HG02840 (cell line): ENCODE data around the gene SLC22A31.
"Not testable (repeated sequence)": the region's sequence is repeated elsewhere in the genome, so short reads cannot be mapped to it uniquely, and the experiment has no call there.

Source experiments
- ATAC-seq: cut with Tn5 transposase; IDR thresholded peaks from one replicate; pipeline ENCODE4 v1.9.1; 2021; ENCODE audit warnings: mild to moderate bottlenecking, moderate library complexity, moderate number of reproducible peaks; ENCODE audit not compliant: unreplicated experiment, low FRiP score

The SLC22A31 gene

DNA sequence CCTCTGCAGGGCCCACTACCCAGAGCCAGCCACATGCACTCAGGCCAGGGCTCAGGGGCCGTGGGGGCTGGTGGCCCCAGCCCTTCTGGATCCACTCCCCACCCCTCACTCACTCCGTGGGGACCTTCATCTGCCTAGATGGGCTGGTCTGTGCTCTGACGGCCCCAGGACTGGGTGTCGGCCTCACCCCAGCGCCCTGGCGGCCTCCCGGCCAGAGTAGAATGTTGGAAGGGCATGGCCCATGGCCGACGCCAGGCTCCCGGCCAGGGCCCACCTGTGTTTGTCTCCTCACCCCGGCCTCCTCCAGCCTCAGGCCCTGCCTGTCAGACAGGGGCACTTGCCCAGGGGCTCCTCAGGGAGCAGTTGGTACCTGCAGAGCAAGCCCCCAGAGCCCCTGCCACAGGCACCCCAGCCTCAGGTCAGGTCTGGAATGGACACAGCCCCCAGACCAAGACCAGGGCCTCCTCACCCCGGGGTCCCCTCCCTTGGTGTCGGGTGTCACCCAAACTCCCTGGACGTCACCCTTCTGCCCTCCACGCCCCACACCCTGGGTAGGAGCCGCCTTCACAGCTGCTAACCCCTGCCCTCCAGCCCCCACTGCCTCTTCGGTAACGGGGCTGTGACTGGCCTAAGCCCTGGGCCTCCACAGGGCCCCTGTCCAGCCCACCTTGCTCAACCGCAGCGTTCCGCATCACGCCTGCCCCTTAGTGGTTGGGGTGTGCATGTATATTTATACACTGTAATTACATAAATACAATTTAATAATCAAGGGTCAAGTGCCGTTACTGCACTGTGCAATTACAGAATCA is 31.8 kb downstream of the SLC22A31 start:
- no peak for ATAC-seq

DNA sequence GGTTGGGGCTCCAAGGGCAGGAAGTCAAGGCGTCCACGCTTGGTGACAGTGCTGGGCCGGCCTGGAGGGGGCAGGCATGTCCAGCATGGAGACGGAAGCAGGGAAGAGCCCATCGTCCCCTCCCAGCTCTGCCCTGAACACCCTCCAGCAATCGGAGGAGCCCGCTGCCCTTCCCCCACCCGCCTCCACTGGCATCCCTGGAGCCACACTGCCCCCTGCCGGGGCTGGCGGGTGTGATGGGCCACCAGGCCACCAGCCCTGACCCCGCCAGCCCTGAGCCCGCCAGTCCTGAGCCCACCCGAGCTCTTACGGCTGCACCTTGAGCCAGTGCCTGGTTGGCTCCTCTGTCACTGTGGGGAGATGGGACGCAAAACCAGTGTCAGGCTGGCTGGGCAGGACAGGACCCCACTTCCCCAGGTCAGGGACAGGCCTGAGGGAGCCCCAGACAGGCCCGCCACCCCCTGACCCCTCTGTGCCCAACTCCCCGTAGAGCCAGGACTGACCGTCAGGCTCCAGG is 32.9 kb downstream of the SLC22A31 start:
- no peak for ATAC-seq

DNA sequence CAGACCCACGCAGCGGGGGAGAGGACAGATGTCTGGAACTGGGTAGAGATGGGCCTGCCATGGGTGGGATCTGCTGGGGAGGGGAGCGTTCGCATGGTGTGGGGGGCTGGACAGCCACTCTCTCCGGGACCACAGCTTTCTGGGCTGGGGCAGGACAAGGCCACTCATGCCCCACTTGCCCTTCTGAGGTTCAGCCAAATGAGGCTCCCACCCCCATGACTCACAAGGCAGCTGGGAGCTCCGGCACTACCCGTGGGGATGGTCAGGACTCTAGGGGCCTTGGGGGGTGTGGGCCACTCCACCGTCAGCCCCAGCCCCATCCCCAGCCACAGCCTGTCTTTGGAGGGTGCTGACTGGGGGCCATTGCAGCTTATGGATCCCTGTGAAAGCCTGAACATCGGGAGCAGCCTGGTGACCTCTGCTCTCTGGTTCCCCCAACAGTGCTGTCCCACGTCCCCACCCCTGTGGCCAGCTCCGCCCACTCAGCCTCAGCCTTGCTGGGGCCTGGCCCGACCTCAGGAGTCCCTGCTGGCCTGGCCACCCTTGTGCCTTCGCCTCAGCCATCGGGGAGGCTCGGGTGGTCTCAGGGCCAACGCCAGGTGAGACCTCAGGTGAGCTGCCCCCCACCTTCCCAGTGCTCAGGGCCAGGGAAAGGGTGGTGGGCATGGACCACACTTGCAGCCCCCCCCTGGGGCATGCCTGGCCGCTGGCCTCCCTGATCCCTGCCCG is 33.5 kb downstream of the SLC22A31 start:
- ATAC-seq: no peak

DNA sequence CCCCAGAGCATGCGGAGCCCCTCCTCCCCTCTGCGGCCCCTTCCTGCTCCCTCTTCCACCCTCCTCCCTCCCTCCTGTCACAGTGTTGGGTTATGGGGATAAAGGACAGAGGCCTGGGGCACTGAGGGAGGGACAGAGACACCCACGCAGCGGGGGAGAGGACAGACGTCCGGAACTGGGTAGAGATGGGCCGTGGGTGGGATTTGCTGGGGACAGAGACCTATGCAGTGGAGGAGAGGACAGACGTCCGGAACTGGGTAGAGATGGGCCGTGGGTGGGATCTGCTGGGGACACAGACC is 34.7 kb downstream of the SLC22A31 start:
- not testable (repeated sequence) for ATAC-seq

DNA sequence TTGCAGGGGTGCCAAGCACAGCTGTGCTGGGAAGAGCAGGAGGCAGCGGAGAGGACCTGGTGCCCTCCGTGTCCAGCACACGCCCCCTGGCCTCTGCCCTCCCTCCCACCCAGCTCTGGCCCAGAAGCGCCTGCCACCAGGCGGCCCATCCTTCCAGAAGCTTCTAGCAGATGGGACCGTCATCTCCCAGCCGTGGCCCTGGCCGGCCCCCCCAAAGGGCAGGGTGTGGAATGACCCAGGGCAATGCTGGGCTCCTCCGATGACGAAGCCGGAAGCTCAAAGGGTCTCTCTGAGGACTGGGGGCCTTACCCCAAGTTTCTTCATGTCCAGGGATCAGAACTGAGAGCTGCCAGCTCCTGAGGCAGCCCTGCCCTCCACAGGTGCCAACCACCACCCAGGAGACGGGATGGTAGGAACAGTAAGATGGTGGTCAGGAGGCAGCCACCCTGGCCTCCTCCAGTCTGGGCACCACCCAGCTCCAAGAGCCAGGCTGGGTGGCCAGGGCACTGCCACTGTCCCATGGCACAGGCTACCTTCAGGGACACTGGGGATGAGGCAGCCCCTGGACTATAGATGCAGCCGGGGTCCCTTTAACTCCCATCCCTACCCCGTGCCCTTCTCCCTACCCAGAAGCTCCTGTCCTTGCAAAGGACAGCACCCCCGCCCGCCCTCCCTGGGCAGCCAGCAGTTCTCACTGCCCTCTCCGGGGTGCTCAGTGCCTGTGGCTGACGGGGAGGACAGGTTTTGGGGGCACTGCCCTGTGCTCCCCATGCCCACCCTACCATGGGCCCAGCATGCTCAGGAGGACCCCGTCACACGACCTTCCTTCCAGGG is 35.3 kb downstream of the SLC22A31 start:
- no peak for ATAC-seq

DNA sequence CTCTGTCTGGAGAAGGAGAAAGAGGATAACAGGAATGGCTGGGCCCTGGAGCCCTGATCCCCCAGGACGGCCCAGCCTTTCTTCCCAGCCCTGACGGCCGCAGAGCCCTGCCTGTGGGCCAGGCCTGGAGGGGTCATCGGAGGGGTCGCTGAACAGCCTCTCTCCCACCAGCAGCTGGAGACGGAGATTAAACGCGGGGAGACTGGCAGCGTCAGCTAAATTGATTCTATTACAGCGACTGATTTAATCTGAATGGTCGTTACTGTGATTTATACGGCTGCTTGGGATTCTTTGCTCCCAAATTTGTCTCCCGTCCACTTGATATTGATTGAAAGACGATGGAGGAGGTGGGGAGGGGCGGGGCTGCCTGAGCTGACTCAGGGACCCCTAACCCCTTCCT is 35.9 kb downstream of the SLC22A31 start:
- no peak for ATAC-seq

DNA sequence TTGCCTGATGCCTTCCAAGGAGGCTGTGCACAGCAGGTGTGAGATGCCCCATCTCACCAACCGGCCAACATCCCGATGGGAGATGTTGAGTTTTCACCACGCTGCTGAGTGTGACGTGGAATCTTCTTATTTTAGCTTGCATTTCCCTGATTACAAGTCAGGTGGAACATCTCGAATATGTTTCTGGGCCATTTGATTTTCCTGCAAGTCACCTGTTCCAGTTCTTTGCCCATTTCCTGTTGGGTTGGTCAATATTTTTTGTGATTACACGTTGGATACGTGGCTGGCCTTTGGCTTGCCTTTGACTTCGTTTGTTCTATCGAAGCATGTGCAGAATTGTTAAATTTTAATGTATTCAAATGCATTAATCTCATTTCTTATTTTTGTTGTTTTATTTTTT is 37.0 kb downstream of the SLC22A31 start:
- no peak for ATAC-seq

DNA sequence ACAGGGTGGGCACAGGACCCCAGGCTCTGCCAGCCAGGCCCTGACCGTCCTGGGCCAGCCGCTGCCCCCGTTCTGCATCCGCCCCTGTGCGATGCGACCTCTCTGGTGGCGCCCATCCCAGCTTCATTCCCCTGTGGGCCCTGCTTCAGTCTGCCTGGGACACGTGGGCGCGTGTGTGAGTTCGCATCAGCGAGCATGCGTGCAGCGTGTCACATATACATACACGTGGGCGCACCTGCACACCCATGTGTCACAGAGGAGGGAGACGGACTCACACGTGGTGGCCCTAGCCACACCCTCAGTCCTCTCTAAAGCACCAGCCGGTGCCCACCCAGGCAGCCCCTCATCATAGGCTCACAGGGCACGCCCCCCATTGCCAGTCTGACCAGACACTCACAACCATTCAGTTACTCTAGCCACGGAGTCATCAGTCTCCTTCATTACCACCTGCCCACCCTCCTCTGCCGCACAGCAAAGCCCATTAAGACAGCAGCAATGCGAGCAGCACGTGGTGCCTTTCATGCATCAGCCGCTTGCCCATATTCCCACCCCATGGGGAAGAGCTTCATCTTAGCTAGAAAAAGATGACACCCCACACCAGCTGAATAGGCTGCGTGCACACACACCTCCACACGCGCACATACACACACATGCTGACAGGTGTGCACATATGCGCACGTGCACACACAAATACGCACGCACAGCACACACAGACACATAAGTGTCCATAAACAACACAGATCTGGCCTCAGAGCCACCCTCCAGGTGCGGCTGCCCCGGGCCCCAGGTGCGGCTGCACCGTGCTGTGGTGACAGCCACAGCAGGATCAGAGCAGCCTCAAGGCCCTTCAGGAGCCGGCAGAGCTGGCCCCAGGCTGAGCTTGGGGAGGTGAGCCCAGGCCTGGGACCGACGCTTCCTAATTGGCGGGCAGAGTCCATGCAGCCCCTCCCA is 38.3 kb downstream of the SLC22A31 start:
- no peak for ATAC-seq

DNA sequence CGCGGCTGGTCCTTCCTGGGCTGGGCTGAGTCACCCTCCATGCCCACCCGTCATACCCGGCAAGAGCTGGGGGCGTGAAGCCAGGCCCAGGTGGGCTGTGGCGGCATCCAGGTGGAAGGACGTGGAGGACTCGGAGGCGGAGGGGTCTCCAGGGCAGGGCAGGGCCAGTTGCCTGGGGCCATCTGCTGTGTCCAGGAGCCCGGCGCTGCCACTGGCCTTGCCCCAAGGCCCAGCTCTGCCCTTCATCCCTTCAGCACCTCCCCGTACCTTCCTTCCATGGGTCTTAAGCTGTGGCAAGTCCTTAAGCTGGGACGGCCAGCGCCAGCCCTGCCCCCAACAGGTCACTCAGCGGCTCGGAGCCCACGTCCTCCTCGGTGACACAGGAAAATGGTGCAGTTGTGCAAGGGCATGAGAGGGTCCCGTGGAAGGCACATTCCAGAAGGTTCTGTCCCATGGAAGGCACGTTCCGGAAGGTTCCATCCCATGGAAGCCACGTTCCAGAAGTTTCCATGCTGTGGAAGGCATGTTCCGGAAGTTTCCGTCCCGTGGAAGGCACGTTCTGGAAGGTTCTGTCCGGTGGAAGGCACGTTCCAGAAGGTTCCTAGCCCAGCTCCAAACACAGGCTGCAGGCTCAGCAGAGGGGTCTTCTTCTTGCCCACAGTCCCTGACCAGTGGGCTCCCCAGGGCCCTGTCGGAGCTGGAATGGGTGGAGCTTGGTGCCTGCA is 39.2 kb downstream of the SLC22A31 start:
- ATAC-seq: no peak

DNA sequence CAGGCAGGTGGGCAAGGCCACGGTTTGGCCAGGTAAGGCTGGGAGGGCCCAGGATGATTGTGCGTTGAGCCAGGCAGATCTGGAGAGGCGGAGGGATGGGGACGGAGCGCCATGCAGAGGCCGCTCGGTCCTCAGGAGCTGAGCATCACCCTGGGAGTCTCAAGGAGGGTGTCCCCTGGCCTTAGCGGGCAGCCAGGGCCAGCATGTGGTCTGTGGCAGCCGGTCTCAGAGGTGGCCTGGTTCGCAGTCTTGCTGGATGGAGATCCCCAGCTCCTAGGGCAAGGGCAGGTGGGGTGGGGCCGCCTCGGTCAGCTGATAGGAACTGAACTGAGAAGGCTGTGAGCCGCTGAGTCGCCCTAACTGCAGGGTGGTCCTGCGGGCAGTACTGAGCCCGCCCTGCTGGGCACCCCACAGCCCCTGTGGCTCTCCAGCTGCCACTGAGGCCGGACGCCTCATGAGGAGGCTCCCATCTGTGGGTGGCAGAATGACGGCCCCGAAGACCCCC is 40.4 kb downstream of the SLC22A31 start:
- no peak for ATAC-seq

DNA sequence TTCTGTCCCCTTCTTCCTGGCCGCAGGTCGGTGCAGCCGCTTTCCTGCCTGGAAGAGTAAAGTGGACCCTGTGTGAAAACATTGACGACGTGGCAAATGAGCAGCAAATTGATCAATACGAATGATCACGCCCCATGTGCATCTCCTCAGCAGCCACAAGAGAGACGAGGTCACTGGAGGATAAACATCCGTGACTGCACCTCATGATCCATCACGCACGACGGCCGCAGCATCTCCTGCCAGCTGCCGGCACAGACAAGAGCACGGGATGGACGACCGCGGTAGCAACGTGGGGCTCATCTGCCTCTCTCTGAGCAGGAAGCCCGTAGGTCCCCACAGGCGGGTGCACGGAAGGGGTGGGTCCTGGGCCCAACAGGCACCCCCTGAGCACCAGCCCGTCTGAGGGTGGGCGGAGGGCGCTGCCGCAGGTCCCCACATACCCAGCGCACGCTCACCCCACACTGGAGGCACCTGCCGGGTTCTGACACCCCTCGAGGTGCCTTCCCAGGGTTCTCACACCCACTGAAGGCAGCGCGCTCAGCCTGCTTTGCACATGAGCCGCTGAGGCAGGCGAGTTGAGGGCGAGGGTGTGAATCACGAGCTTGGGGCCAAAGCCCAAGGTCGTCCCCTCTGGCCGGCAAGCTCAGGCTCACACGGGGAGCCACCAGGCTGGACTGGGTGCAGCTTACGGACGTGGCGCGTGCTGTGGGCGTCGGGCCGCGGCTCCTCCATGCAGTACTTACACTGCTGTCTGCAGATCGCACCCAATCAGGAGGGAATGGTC is 41.1 kb downstream of the SLC22A31 start:
- no peak for ATAC-seq

DNA sequence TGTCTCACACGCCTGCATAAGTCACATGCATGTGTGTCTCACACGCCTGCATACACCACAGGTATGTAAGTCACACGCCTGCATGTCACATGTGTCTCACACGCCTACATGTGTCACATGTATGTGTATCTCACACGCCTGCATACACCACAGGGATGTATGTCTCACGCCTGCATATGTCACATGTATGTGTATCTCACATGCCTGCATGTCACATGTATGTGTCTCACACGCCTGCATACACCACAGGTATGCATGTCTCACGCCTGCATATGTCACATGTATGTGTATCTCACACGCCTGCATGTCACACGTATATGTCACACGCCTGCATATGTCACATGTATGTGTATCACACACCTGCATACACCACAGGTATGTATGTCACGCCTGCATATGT is 42.6 kb downstream of the SLC22A31 start:
- no peak for ATAC-seq

DNA sequence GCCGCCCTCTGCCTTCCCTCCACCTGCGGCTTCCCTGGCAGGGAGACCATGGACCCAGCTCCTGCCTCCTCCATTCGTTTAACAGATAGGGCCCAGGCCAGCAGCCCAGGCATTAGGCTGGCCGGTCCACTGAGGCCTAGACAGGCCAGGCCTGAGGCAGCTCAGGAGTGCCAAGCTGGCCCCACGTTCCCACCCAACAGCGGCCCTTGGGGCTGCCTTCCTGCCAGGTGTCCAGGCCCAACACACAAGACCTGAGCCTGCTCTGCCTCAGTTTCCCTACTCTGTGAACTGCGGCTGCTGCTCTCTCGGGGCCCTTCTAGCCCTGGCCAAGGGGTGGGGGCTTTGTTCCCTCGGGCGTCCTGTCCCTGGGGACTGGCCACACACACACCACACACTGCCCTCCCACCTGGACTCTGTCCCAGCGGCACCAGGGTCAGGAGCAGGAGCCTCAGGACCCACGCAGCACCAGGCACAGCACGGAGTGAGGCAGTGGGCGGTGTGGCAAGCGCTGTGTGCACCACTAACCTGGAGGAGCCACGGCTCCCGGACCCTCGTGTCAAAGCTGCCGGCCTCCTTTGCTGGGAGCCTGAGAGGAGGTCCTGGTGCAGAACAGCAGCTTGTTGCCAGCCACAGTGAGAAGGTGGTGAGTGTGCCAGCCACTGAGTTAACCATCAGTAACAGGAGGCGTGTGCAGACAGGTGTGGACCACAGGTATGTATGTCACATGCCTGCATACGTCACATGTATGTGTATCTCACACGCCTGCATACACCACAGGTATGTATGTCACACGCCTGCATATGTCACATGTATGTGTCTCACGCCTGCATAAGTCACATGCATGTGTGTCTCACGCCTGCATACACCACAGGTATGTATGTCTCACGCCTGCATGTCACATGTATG is 43.3 kb downstream of the SLC22A31 start:
- ATAC-seq: no peak

DNA sequence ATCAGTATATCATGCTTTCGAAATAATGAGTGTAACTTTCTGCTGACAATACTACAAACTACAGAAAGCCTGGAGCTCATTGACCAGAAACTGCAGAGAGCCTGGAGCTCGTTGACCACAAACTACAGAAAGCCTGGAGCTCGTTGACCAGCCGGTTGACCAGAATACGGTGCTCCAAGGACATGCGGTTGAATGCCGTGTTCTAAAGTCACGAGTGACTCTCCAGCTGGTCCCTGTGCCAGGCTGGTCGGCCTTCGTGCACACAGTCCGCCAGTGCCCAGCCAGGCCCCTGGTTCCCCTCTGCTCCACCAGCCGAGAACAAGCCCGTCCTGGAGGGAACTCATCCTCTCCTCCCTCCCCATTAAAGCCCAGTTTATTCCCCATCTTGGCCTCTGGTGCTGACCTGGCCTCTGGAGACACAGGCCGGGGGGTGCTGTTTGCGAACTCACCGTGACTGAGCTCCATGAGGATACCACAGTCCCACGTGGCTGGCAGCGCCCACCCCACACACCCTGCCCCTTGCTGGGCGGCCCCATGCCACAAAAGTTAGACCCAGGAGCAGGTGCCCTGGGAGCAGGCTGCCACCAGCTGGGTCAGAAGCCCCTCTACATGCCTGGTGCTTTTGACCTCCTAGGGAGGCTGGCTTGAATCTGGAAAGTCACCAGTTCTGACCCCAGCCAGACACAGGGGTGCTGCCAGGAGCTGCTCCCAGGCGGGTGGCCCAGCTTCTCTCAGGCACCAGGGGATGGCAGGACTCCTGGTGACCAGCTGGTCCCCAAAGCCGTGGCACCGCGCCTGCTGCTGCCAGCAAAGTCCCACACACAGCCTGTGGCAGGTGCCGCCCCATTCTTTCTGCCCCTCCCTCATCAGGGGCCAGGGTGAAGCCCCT is 44.2 kb downstream of the SLC22A31 start:
- no peak for ATAC-seq

DNA sequence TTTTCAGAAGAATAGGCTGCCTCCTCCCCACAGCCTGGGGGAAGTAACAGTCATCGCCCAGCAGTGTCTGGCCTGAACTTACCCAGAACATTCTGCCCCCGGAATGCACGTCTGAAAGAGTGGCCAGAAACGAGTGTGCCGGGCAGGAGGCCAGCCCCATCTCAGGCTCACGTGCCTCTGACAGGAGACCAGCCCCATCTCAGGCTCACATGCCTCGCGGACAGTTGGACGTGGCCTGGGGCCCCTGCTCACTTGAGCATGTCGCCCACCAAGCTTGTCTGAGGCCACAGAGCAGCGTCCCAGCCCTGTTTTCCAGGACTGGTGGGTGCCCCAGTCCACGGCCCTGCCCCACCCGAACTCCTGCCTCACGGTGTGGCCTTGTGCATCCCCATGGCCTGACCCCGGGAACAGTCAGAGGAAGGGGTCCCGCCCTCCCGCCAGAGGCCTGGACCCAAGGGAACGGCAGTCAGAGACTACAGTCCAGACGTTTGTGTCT is 45.1 kb downstream of the SLC22A31 start:
- ATAC-seq: no peak
